ENCODE data around the gene JMJD6.

GRCh38 chr17:76682296-76682695, 44.1 kb downstream of the JMJD6 start:
- TF ChIP-seq, protein P1, sequence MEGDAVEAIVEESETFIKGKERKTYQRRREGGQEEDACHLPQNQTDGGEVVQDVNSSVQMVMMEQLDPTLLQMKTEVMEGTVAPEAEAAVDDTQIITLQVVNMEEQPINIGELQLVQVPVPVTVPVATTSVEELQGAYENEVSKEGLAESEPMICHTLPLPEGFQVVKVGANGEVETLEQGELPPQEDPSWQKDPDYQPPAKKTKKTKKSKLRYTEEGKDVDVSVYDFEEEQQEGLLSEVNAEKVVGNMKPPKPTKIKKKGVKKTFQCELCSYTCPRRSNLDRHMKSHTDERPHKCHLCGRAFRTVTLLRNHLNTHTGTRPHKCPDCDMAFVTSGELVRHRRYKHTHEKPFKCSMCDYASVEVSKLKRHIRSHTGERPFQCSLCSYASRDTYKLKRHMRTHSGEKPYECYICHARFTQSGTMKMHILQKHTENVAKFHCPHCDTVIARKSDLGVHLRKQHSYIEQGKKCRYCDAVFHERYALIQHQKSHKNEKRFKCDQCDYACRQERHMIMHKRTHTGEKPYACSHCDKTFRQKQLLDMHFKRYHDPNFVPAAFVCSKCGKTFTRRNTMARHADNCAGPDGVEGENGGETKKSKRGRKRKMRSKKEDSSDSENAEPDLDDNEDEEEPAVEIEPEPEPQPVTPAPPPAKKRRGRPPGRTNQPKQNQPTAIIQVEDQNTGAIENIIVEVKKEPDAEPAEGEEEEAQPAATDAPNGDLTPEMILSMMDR (IDR thresholded peaks at IDR 0.05 in 4 of 5, conservative IDR thresholded peaks at IDR 0.05 in 1 of 5), result no peak
- no peak for TF ChIP-seq POLR2A (IDR thresholded peaks at IDR 0.05)
